GM13977 (cell line): ENCODE data around the gene CFAP20DC.

Experiments used
- DNase-seq: peaks from one replicate; pipeline ENCODE4 v3.0.0; 2012; ENCODE audit warnings: low spot score
- CTCF ChIP-seq: IDR thresholded peaks from 2 replicates; pipeline ENCODE4 v1.5.1; 2012; ENCODE audit warnings: mild to moderate bottlenecking, control low read depth; ENCODE audit not compliant: insufficient read depth; ENCODE audit errors: extremely low read depth, missing control alignments
- in situ Hi-C: fragments of 300-500 bp; cut with MboI; formaldehyde crosslinking; loops from one replicate; pipeline ENCODE4 v1.12.0; 2022; ENCODE audit warnings: low sequenced_read_pairs, low pct_unique_long_range_greater_than_20kb, mixed read lengths, inconsistent platforms; ENCODE audit not compliant: unreplicated experiment

Gene CFAP20DC

GRCh38 chr3:58837856-58838255 lies 212.0 kb downstream of the CFAP20DC start:
- in situ Hi-C loops, result no loop called here
- no peak for DNase-seq
- no peak for TF ChIP-seq CTCF

GRCh38 chr3:58837141-58837843 lies 212.5 kb downstream of the CFAP20DC start:
- DNase-seq, result no peak
- in situ Hi-C loops, result no loop called here
- TF ChIP-seq CTCF, result no peak

GRCh38 chr3:58835086-58835485 lies 214.7 kb downstream of the CFAP20DC start:
- DNase-seq, result no peak
- in situ Hi-C loops, result no loop called here
- no peak for TF ChIP-seq CTCF

GRCh38 chr3:58833491-58833890 lies 216.3 kb downstream of the CFAP20DC start:
- no peak for DNase-seq
- in situ Hi-C loops, result no loop called here
- no peak for TF ChIP-seq CTCF

GRCh38 chr3:58829321-58830000 lies 220.4 kb downstream of the CFAP20DC start:
- DNase-seq, result no peak
- TF ChIP-seq CTCF, result no peak
- in situ Hi-C loops, result no loop called here

GRCh38 chr3:58824777-58825176 lies 225.0 kb downstream of the CFAP20DC start:
- TF ChIP-seq CTCF, result no peak
- no peak for DNase-seq
- in situ Hi-C loops, result no loop called here
